CD4-positive, alpha-beta T cell (primary cell): Measurements from ENCODE around the gene IGF2BP3. TPM values are rescaled to one million over a fixed set of nuclear protein-coding genes. Genes with fewer than 3 reads are reported as not detected.
A peak's percentile ranks its signal among the peaks of the same experiment; 100 is the strongest.

ENCODE experiments used
- ATAC-seq: fragments of 200-7000 bp; cut with Tn5 transposase; one replicate; pipeline ENCODE4 v1.10.0; 2022; ENCODE audit warnings: mild to moderate bottlenecking; ENCODE audit not compliant: poor library complexity
- CTCF ChIA-PET: fragments of 350-600 bp; sonication (Branson Sonifier 250); formaldehyde crosslinking; loops from one replicate; lab custom pipeline; 2021; ENCODE audit warnings: antibody characterized with exemption, inconsistent platforms; lab: Charles Lee
- POLR2A ChIA-PET: fragments of 350-600 bp; sonication (Branson Sonifier 250); formaldehyde crosslinking; loops from one replicate; lab custom pipeline; 2021; ENCODE audit warnings: antibody characterized with exemption, inconsistent platforms; lab: Charles Lee
- DNase-seq, 14 experiments: peaks; one replicate each; pipeline ENCODE4 v3.0.0-alpha.2; 2013 to 2020; ENCODE audit warnings: mixed read lengths in 2 of 14
- H3K27ac ChIP-seq, 2 donors: one replicate each; pipeline versions ENCODE4 v1.5.1 to v1.7.0; 2013; ENCODE audit warnings: low read length in 2 of 2, low read depth in 1 of 2, mild to moderate bottlenecking in 1 of 2
- H3K27me3 ChIP-seq, 2 experiments: 1 replicate in 1 of 2; 2 replicates in 1 of 2; pipeline versions ENCODE4 v1.6.1 to v1.7.0; 2013; ENCODE audit warnings: low read length in 2 of 2, control low read depth in 1 of 2, mild to moderate bottlenecking in 1 of 2, moderate library complexity in 1 of 2; ENCODE audit not compliant: insufficient read depth in 2 of 2, control insufficient read depth in 1 of 2
- H3K36me3 ChIP-seq: one replicate; pipeline ENCODE4 v1.6.1; 2013; ENCODE audit warnings: low read length, control low read depth; ENCODE audit not compliant: insufficient read depth
- H3K4me1 ChIP-seq: one replicate; pipeline ENCODE4 v1.6.1; 2013; ENCODE audit warnings: low read length, control low read depth; ENCODE audit not compliant: insufficient read depth
- H3K4me3 ChIP-seq: one replicate; pipeline ENCODE4 v1.5.1; 2013; ENCODE audit warnings: mild to moderate bottlenecking, low read length, moderate library complexity
- H3K9me3 ChIP-seq, 2 experiments: 1 replicate in 1 of 2; 2 replicates in 1 of 2; pipeline versions ENCODE4 v1.6.1 to v1.7.0; 2013; ENCODE audit warnings: low read length in 2 of 2, mild to moderate bottlenecking in 2 of 2, control low read depth in 1 of 2, moderate library complexity in 1 of 2; ENCODE audit not compliant: control insufficient read depth in 1 of 2, insufficient read depth in 1 of 2
- H3K27ac Mint-ChIP-seq: one replicate; pipeline ENCODE4 v1.8.0; 2020; ENCODE audit warnings: mixed read lengths
- H3K27me3 Mint-ChIP-seq: one replicate; pipeline ENCODE4 v1.8.0; 2021; ENCODE audit warnings: mixed read lengths
- H3K36me3 Mint-ChIP-seq: one replicate; pipeline ENCODE4 v1.8.0; 2021; ENCODE audit warnings: low read depth, mixed read lengths
- H3K4me1 Mint-ChIP-seq: one replicate; pipeline ENCODE4 v1.8.0; 2021; ENCODE audit warnings: low read depth, mixed read lengths
- H3K4me3 Mint-ChIP-seq: one replicate; pipeline ENCODE4 v1.8.0; 2020; ENCODE audit warnings: mild to moderate bottlenecking, mixed read lengths
- H3K9me3 Mint-ChIP-seq: one replicate; pipeline ENCODE4 v1.8.0; 2020; ENCODE audit warnings: mixed read lengths
- CTCF ChIP-seq: fragments of 200-600 bp; IDR thresholded peaks from one replicate; pipeline ENCODE4 v1.8.0; 2022; ENCODE audit warnings: antibody characterized with exemption, mild to moderate bottlenecking
- intact Hi-C, 2 experiments: fragments of 100-400 bp; cut with DNase I in 1 of 2; cut with micrococcal nuclease in 1 of 2; formaldehyde crosslinking; loops; one replicate each; pipeline versions ENCODE4 v1.15.1 to v1.9.0; 2023 to 2025; cut with DNase I, micrococcal nuclease
- total RNA-seq, 174 experiments: library from RNA in 2 of 174; stranded (reverse) in 2 of 174; gene quantifications; one replicate each; pipeline ENCODE4 v1.2.3 and lab custom pipeline; 2021 to 2026

IGF2BP3 gene
- total RNA-seq, 2 experiments from 2014 or later = not detected

- ATAC-seq (no peak), DNase-seq (no peak)
- no peak for TF ChIP-seq CTCF
- H3K4me1 ChIP-seq = peaks cover 45% of the 10 kb centered on the region
- ChIA-PET POLR2A (interaction anchor here (0.6 kb wide), 1 partner anchor 184 kb away, joined by 3 read pairs; no protein-coding TSS in a partner anchor), CTCF (no interaction called here)
- no peak overlapping the region for H3K4me3 ChIP-seq
- no peak overlapping the region for H3K27ac ChIP-seq
- peaks cover 37% of the 10 kb centered on the region for H3K4me1 Mint-ChIP-seq
- H3K9me3 Mint-ChIP-seq = peaks cover 3% of the 10 kb centered on the region
- H3K36me3 ChIP-seq = no peaks in the 10 kb centered on the region
- no peak overlapping the region for H3K4me3 Mint-ChIP-seq
- H3K27me3 ChIP-seq = peaks cover 55 to 97% of the 10 kb centered on the region in 2 experiments
- H3K9me3 ChIP-seq = peaks cover 20 to 21% of the 10 kb centered on the region in 2 experiments
- H3K27me3 Mint-ChIP-seq = peaks cover 75% of the 10 kb centered on the region
- no peak overlapping the region for H3K27ac Mint-ChIP-seq
- no peaks in the 10 kb centered on the region for H3K36me3 Mint-ChIP-seq
- intact Hi-C loops = loop anchor here in 1 of 2 experiments (5.0 to 10.0 kb wide), 2 partner anchors 176 to 459 kb away; partner anchors contain the start of genes HYCC1 and MALSU1
Observed at GRCh38 chr7:23473844-23474093, 3.5 kb upstream of the IGF2BP3 start.

- peak in 1 of 14 experiments; percentile 12 for DNase-seq
- ChIA-PET POLR2A (interaction anchor here (0.6 to 1.3 kb wide), 7 partner anchors 17 to 1652 kb away, joined by 3 to 4 read pairs (median 4); partner anchors contain the start of genes CYCS and MALSU1), CTCF (interaction anchor here (1.2 kb wide), 1 partner anchor 74 kb away, joined by 5 read pairs; no protein-coding TSS in a partner anchor)
- peak overlapping the region; percentile 38 for H3K4me3 Mint-ChIP-seq
- H3K9me3 Mint-ChIP-seq = peaks cover 3% of the 10 kb centered on the region
- H3K36me3 ChIP-seq = no peaks in the 10 kb centered on the region
- no peaks in the 10 kb centered on the region for H3K36me3 Mint-ChIP-seq
- H3K27ac Mint-ChIP-seq = no peak overlapping the region
- intact Hi-C loops = loop anchor here in 1 of 2 experiments (5.0 to 10.0 kb wide), 2 partner anchors 176 to 458 kb away; partner anchors contain the start of genes HYCC1 and MALSU1
- H3K27ac ChIP-seq = no peak overlapping the region
- ATAC-seq = no peak
- peaks cover 39% of the 10 kb centered on the region for H3K4me1 Mint-ChIP-seq
- H3K4me3 ChIP-seq = no peak overlapping the region
- H3K4me1 ChIP-seq = peaks cover 51% of the 10 kb centered on the region
- peaks cover 57 to 97% of the 10 kb centered on the region in 2 experiments for H3K27me3 ChIP-seq
- no peak for TF ChIP-seq CTCF
- H3K27me3 Mint-ChIP-seq = peaks cover 72% of the 10 kb centered on the region
- peaks cover 20 to 25% of the 10 kb centered on the region in 2 experiments for H3K9me3 ChIP-seq
Observed at GRCh38 chr7:23472956-23473843, 2.9 kb upstream of the IGF2BP3 start.

GRCh38 chr7:23472556-23472955 lies 2.3 kb upstream of the IGF2BP3 start:
- CTCF ChIA-PET = interaction anchor here (1.2 kb wide), 1 partner anchor 74 kb away, joined by 5 read pairs; no protein-coding TSS in a partner anchor
- Histone ChIP-seq H3K36me3 (no peaks in the 10 kb centered on the region), H3K27ac (no peak overlapping the region), H3K4me3 (no peak overlapping the region), H3K4me1 (peaks cover 58% of the 10 kb centered on the region), H3K9me3 (peaks cover 20 to 29% of the 10 kb centered on the region in 2 experiments), H3K27me3 (peaks cover 64 to 98% of the 10 kb centered on the region in 2 experiments)
- DNase-seq (no peak), ATAC-seq (no peak)
- H3K27me3 Mint-ChIP-seq = peaks cover 75% of the 10 kb centered on the region
- H3K4me3 Mint-ChIP-seq = peak overlapping the region; percentile 38
- no peak overlapping the region for H3K27ac Mint-ChIP-seq
- POLR2A ChIA-PET = interaction anchor here (1.0 to 1.3 kb wide), 5 partner anchors 17 to 1653 kb away, joined by 4 read pairs; partner anchors contain the start of genes CYCS and MALSU1
- TF ChIP-seq CTCF = no peak
- intact Hi-C loops = loop anchor here in 1 of 2 experiments (5.0 to 10.0 kb wide), 2 partner anchors 175 to 458 kb away; partner anchors contain the start of genes HYCC1 and MALSU1
- peaks cover 3% of the 10 kb centered on the region for H3K9me3 Mint-ChIP-seq
- H3K36me3 Mint-ChIP-seq = no peaks in the 10 kb centered on the region
- H3K4me1 Mint-ChIP-seq = peaks cover 46% of the 10 kb centered on the region
